Measurements from ENCODE around the gene SHROOM2. TPM values are rescaled to one million over a fixed set of nuclear protein-coding genes. Genes with fewer than 3 reads are reported as not detected.

SHROOM2 gene
- polyA plus RNA-seq, 1 donor (not counting 4 experiments of a cell fraction or from before 2014, with no cell fraction given): 3.3 TPM

GRCh38 chrX:9842541-9842940 lies 56.3 kb downstream of the SHROOM2 start:
- no peaks in the 10 kb centered on the region for H3K36me3 ChIP-seq (ENCODE audit: control insufficient read depth in 2 of 2, extremely low read depth in 1 of 2, insufficient read depth in 2 of 2, low read length in 2 of 2)
- H3K27me3 ChIP-seq (ENCODE audit: control insufficient read depth, extremely low read depth, insufficient read depth, low read length): no peaks in the 10 kb centered on the region
- H3K27ac ChIP-seq (ENCODE audit: control insufficient read depth, insufficient read depth, low read length): no peak overlapping the region
- H3K4me2 ChIP-seq (ENCODE audit: control insufficient read depth, extremely low read depth, insufficient read depth, low read depth, low read length): no peak overlapping the region
- DNase-seq (ENCODE audit: low read depth, low spot score): no peak
- H3K9ac ChIP-seq (ENCODE audit: control insufficient read depth, extremely low read depth, insufficient read depth, low read length): no peak overlapping the region
- H3K4me1 ChIP-seq (ENCODE audit: control insufficient read depth, extremely low read depth, insufficient read depth, low read length): no peaks in the 10 kb centered on the region
- no peaks in the 10 kb centered on the region for H4K20me1 ChIP-seq (ENCODE audit: control insufficient read depth, extremely low read depth, insufficient read depth, low read length)
- no peaks in the 10 kb centered on the region for H3K9me1 ChIP-seq (ENCODE audit: control insufficient read depth, extremely low read depth, insufficient read depth, low read length)
- FAIRE-seq: no peak
- no peak overlapping the region for H3K4me3 ChIP-seq (ENCODE audit: control insufficient read depth in 2 of 3, extremely low read depth in 1 of 3, insufficient read depth in 2 of 3, low read depth in 1 of 3, low read length in 3 of 3)
- dilution Hi-C loops (cut with MboI; ENCODE audit: extremely low pct_ligation_motif_present, low sequenced_read_pairs): no loop called here
- no peaks in the 10 kb centered on the region for H3K79me2 ChIP-seq (ENCODE audit: control insufficient read depth, insufficient read depth, low read length)
- TF ChIP-seq CTCF (optimal IDR thresholded peaks at IDR 0.05 in 1 of 3, IDR thresholded peaks at IDR 0.05 in 1 of 3, conservative IDR thresholded peaks at IDR 0.05 in 1 of 3; ENCODE audit: extremely low read depth in 1 of 3, insufficient read depth in 2 of 3, low read length in 3 of 3) (no peak), EZH2 (IDR thresholded peaks at IDR 0.05; ENCODE audit: low read length) (no peak)
- peaks cover 2% of the 10 kb centered on the region for H3K9me3 ChIP-seq (ENCODE audit: control insufficient read depth, low read depth, low read length)
- H2AFZ ChIP-seq (ENCODE audit: control insufficient read depth, low read length): no peak overlapping the region

DNA sequence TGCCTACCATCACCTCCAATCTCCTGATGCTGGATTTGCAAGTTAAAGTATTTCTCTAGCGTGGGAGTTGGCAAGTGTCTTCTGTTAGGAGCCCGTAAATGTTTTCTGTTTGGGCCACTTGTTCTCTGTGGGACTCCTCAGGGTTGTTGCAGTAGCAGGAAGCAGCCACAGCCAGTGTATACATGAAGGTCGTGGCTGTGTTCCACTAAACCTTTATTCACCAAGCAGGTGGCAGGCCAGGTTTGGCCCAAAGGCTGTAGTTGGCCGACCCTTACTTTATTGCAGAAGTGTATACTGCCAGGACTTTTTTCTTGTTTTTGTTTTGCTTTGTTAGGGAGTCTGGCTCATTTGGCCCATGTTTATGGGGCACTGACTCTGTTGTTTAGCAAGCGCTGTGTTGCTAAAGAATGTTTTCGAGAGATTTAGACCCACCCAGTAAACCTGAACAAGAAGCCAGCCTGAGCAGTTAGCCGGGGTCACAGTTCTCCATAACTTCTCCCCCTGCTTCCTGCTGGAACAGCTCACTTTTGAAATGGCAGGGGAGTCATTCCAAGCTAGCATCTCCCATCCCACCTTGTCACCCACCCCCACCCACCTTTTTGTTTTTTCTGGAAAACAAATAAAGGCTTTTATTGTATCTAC lies 58.8 kb downstream of the SHROOM2 start:
- dilution Hi-C loops (cut with MboI; ENCODE audit: extremely low pct_ligation_motif_present, low sequenced_read_pairs): no loop called here
- no peak overlapping the region for H3K27ac ChIP-seq (ENCODE audit: control insufficient read depth, insufficient read depth, low read length)
- no peak for TF ChIP-seq CTCF (optimal IDR thresholded peaks at IDR 0.05 in 1 of 3, IDR thresholded peaks at IDR 0.05 in 1 of 3, conservative IDR thresholded peaks at IDR 0.05 in 1 of 3; ENCODE audit: extremely low read depth in 1 of 3, insufficient read depth in 2 of 3, low read length in 3 of 3)
- TF ChIP-seq EZH2 (IDR thresholded peaks at IDR 0.05; ENCODE audit: low read length): no peak

More for the DNA sequence above, 58.8 kb downstream of the SHROOM2 start:
- Histone ChIP-seq H3K4me1 (ENCODE audit: control insufficient read depth, extremely low read depth, insufficient read depth, low read length) (no peaks in the 10 kb centered on the region), H3K4me3 (ENCODE audit: control insufficient read depth in 2 of 3, extremely low read depth in 1 of 3, insufficient read depth in 2 of 3, low read depth in 1 of 3, low read length in 3 of 3) (no peak overlapping the region), H3K9me1 (ENCODE audit: control insufficient read depth, extremely low read depth, insufficient read depth, low read length) (no peaks in the 10 kb centered on the region), H3K27me3 (ENCODE audit: control insufficient read depth, extremely low read depth, insufficient read depth, low read length) (no peaks in the 10 kb centered on the region), H3K4me2 (ENCODE audit: control insufficient read depth, extremely low read depth, insufficient read depth, low read depth, low read length) (no peak overlapping the region), H3K79me2 (ENCODE audit: control insufficient read depth, insufficient read depth, low read length) (no peaks in the 10 kb centered on the region), H2AFZ (ENCODE audit: control insufficient read depth, low read length) (no peak overlapping the region), H3K9ac (ENCODE audit: control insufficient read depth, extremely low read depth, insufficient read depth, low read length) (no peak overlapping the region), H3K36me3 (ENCODE audit: control insufficient read depth in 2 of 2, extremely low read depth in 1 of 2, insufficient read depth in 2 of 2, low read length in 2 of 2) (no peaks in the 10 kb centered on the region), H3K9me3 (ENCODE audit: control insufficient read depth, low read depth, low read length) (no peaks in the 10 kb centered on the region), H4K20me1 (ENCODE audit: control insufficient read depth, extremely low read depth, insufficient read depth, low read length) (no peaks in the 10 kb centered on the region)
- FAIRE-seq (no peak), DNase-seq (ENCODE audit: low read depth, low spot score) (no peak)

Measured in keratinocyte (primary cell).